22Rv1 (cell line): Measurements from ENCODE around the gene SETBP1.

Experiments used
- CTCF ChIP-seq: fragments of 450-650 bp; IDR thresholded peaks from 2 replicates; pipeline ENCODE4 v1.5.1; 2017; ENCODE audit warnings: mild to moderate bottlenecking
- ZFX ChIP-seq: fragments of 450-650 bp; IDR thresholded peaks from 2 replicates; pipeline ENCODE4 v1.6.1; 2017; ENCODE audit warnings: antibody characterized with exemption, borderline replicate concordance

GRCh38 chr18:45108754-45109153, 428.1 kb downstream of the SETBP1 start:
- TF ChIP-seq CTCF (no peak), ZFX (no peak)
